MM.1S (cell line): ENCODE results near the gene CD302.
"Not testable (repeated sequence)": the region's sequence is repeated elsewhere in the genome, so short reads cannot be mapped to it uniquely, and the experiment has no call there.

Experiments
- DNase-seq: peaks from one replicate; pipeline ENCODE4 v3.0.0-alpha.2; 2015
- H2AFZ ChIP-seq: fragments of 300-600 bp; sonication (generic); 2 replicates; pipeline ENCODE4 v1.6.0; 2016; ENCODE audit warnings: antibody characterized with exemption, low read length
- H3F3A ChIP-seq: fragments of 300-600 bp; sonication (generic); 2 replicates; pipeline ENCODE4 v1.6.1; 2016; ENCODE audit warnings: mild to moderate bottlenecking, antibody characterized with exemption, low read length, moderate library complexity, mixed read lengths; ENCODE audit not compliant: insufficient read depth
- H3K27ac ChIP-seq: fragments of 300-600 bp; sonication (generic); 2 replicates; pipeline ENCODE4 v1.5.1; 2016; ENCODE audit warnings: mild to moderate bottlenecking, low read length
- H3K27me3 ChIP-seq: fragments of 300-600 bp; sonication (generic); replicated peaks from 2 replicates; pipeline ENCODE4 v1.6.0; 2016; ENCODE audit warnings: low read length; ENCODE audit not compliant: insufficient read depth
- H3K36me3 ChIP-seq: fragments of 300-600 bp; sonication (generic); replicated peaks from 2 replicates; pipeline ENCODE4 v1.6.1; 2016; ENCODE audit warnings: mild to moderate bottlenecking, low read length, mixed read lengths; ENCODE audit not compliant: insufficient read depth
- H3K4me1 ChIP-seq: fragments of 300-600 bp; sonication (generic); 2 replicates; pipeline ENCODE4 v1.6.1; 2016; ENCODE audit warnings: low read length, mixed read lengths
- H3K4me2 ChIP-seq: fragments of 300-600 bp; sonication (generic); 2 replicates; pipeline ENCODE4 v1.6.0; 2016; ENCODE audit warnings: low read depth, low read length
- H3K4me3 ChIP-seq: fragments of 300-600 bp; sonication (generic); 2 replicates; pipeline ENCODE4 v1.5.1; 2016; ENCODE audit warnings: low read length, mixed read lengths
- H3K79me2 ChIP-seq: fragments of 300-600 bp; sonication (generic); 2 replicates; pipeline ENCODE4 v1.6.1; 2016; ENCODE audit warnings: mixed run types, low read length, mixed read lengths
- H3K9ac ChIP-seq: fragments of 300-600 bp; sonication (generic); 2 replicates; pipeline ENCODE4 v1.6.1; 2016; ENCODE audit warnings: low read length, mixed read lengths
- H3K9me2 ChIP-seq: fragments of 300-600 bp; sonication (generic); replicated peaks from 2 replicates; pipeline ENCODE4 v1.6.1; 2016; ENCODE audit warnings: mild to moderate bottlenecking, low read length, mixed read lengths; ENCODE audit not compliant: insufficient read depth
- H3K9me3 ChIP-seq: fragments of 300-600 bp; sonication (generic); replicated peaks from 2 replicates; pipeline ENCODE4 v1.6.1; 2016; ENCODE audit warnings: mild to moderate bottlenecking, low read length, mixed read lengths; ENCODE audit not compliant: insufficient read depth
- H4K20me1 ChIP-seq: fragments of 300-600 bp; sonication (generic); 2 replicates; pipeline ENCODE4 v1.6.1; 2016; ENCODE audit warnings: mild to moderate bottlenecking, low read length, moderate library complexity, mixed read lengths; ENCODE audit not compliant: insufficient read depth
- CTCF ChIP-seq: fragments of 300-600 bp; sonication (generic); IDR thresholded peaks from 2 replicates; pipeline ENCODE4 v1.5.1; 2016; ENCODE audit warnings: antibody characterized with exemption, low read length, mixed read lengths
- EZH2 ChIP-seq: fragments of 300-600 bp; sonication (generic); optimal IDR thresholded peaks from 2 replicates; pipeline ENCODE3; 2017; ENCODE audit warnings: low read depth, mild to moderate bottlenecking, antibody characterized with exemption, low read length, mixed read lengths
- EZH2phosphoT487 ChIP-seq: fragments of 300-600 bp; sonication (generic); IDR thresholded peaks from 2 replicates; pipeline ENCODE4 v1.6.1; 2018; ENCODE audit warnings: antibody characterized with exemption, low read length

Gene CD302

GRCh38 chr2:159786938-159787337, 11.1 kb downstream of the CD302 start:
- TF ChIP-seq EZH2phosphoT487 (no peak), CTCF (no peak), EZH2 (no peak)
- no peaks in the 10 kb centered on the region for H3K9me2 ChIP-seq
- H3K36me3 ChIP-seq = no peaks in the 10 kb centered on the region
- no peak overlapping the region for H3K4me3 ChIP-seq
- no peaks in the 10 kb centered on the region for H3K9me3 ChIP-seq
- H3K4me1 ChIP-seq = no peaks in the 10 kb centered on the region
- no peak overlapping the region for H3K4me2 ChIP-seq
- DNase-seq = no peak
- no peaks in the 10 kb centered on the region for H4K20me1 ChIP-seq
- H3K9ac ChIP-seq = no peak overlapping the region
- H3K79me2 ChIP-seq = no peaks in the 10 kb centered on the region
- no peak overlapping the region for H2AFZ ChIP-seq
- H3K27me3 ChIP-seq = no peaks in the 10 kb centered on the region
- H3F3A ChIP-seq = no peaks in the 10 kb centered on the region
- H3K27ac ChIP-seq = no peak overlapping the region

- Histone ChIP-seq H3K9me3 (no peaks in the 10 kb centered on the region), H4K20me1 (no peaks in the 10 kb centered on the region), H3K36me3 (no peaks in the 10 kb centered on the region), H3K9ac (no peak overlapping the region), H3K27ac (no peak overlapping the region), H2AFZ (no peak overlapping the region), H3K4me2 (no peak overlapping the region), H3F3A (no peaks in the 10 kb centered on the region), H3K4me3 (no peak overlapping the region), H3K4me1 (no peaks in the 10 kb centered on the region), H3K9me2 (no peaks in the 10 kb centered on the region), H3K79me2 (no peaks in the 10 kb centered on the region), H3K27me3 (no peaks in the 10 kb centered on the region)
- DNase-seq = no peak
- TF ChIP-seq EZH2 = no peak
- TF ChIP-seq EZH2phosphoT487 = no peak
- TF ChIP-seq CTCF = no peak
Measured at GRCh38 chr2:159785195-159785594, 12.8 kb downstream of the CD302 start.

GRCh38 chr2:159784744-159785143, 13.3 kb downstream of the CD302 start:
- not testable (repeated sequence) for H3K4me1 ChIP-seq, H3K79me2 ChIP-seq, H3K9me3 ChIP-seq, H3K27ac ChIP-seq, H3K27me3 ChIP-seq, DNase-seq, H3K9me2 ChIP-seq, H4K20me1 ChIP-seq, H3K4me3 ChIP-seq, H2AFZ ChIP-seq, H3K4me2 ChIP-seq, H3F3A ChIP-seq, H3K9ac ChIP-seq, H3K36me3 ChIP-seq

- Histone ChIP-seq H2AFZ (no peak overlapping the region), H3K9ac (no peak overlapping the region), H3K9me2 (no peaks in the 10 kb centered on the region), H3K27me3 (no peaks in the 10 kb centered on the region), H3F3A (no peaks in the 10 kb centered on the region; the same call in 1 of the 2 replicates), H3K4me3 (no peak overlapping the region), H3K27ac (no peak overlapping the region), H3K79me2 (no peaks in the 10 kb centered on the region), H3K9me3 (no peaks in the 10 kb centered on the region), H3K4me2 (no peak overlapping the region), H3K36me3 (no peaks in the 10 kb centered on the region), H4K20me1 (no peaks in the 10 kb centered on the region), H3K4me1 (no peaks in the 10 kb centered on the region)
- DNase-seq = no peak
- TF ChIP-seq CTCF (no peak), EZH2 (no peak), EZH2phosphoT487 (no peak)
Measured at GRCh38 chr2:159783556-159783955, 14.5 kb downstream of the CD302 start.
